Bronchial epithelial cell (primary cell): ENCODE results near the gene RANBP10. TPM values are rescaled to one million over a fixed set of nuclear protein-coding genes. Genes with fewer than 3 reads are reported as not detected.

Experiments
- DNase-seq: peaks from one replicate; pipeline ENCODE4 v3.0.0-alpha.2; 2010; ENCODE audit warnings: low read depth
- FAIRE-seq: peaks from 2 replicates; lab custom pipeline; 2011; peaks lifted over from hg19 to GRCh38; lab: Jason Lieb, UNC
- H3K27me3 ChIP-seq: 2 replicates; pipeline ENCODE4 v1.5.1; 2011; ENCODE audit warnings: low read length; ENCODE audit not compliant: control insufficient read depth, insufficient read depth
- H3K36me3 ChIP-seq: 2 replicates; pipeline ENCODE4 v1.5.1; 2011; ENCODE audit warnings: low read length; ENCODE audit not compliant: control insufficient read depth, insufficient read depth
- H3K4me3 ChIP-seq: 2 replicates; pipeline ENCODE4 v1.5.1; 2011; ENCODE audit warnings: mild to moderate bottlenecking, low read depth, low read length, control low read depth
- CTCF ChIP-seq: IDR thresholded peaks from 2 replicates; pipeline ENCODE4 v1.5.1; 2011; ENCODE audit warnings: mild to moderate bottlenecking, moderate library complexity, low read length, control low read depth, inconsistent platforms; ENCODE audit not compliant: insufficient read depth, severe bottlenecking
- total RNA-seq: library from RNA; depleted of rRNA; stranded (reverse); fragments of >200 nt; gene quantifications from 2 replicates; pipeline ENCODE4 v1.2.1, GENCODE V29; 2014

Gene RANBP10
- total RNA-seq, 1 donor from 2014 or later: 2.6 TPM

GRCh38 chr16:67805718-67806427 is 487 bp downstream of the RANBP10 start:
- peaks cover 10% of the 10 kb centered on the region for H3K36me3 ChIP-seq
- FAIRE-seq (no peak), DNase-seq (no peak)
- TF ChIP-seq CTCF: no peak
- peak overlapping the region; percentile 74 for H3K4me3 ChIP-seq
- no peaks in the 10 kb centered on the region for H3K27me3 ChIP-seq

GRCh38 chr16:67804853-67805542 is 1.4 kb downstream of the RANBP10 start:
- Histone ChIP-seq H3K4me3 (peak overlapping the region; percentile 74), H3K27me3 (no peaks in the 10 kb centered on the region), H3K36me3 (peaks cover 13% of the 10 kb centered on the region)
- DNase-seq (no peak), FAIRE-seq (no peak)
- no peak for TF ChIP-seq CTCF

- Histone ChIP-seq H3K36me3 (peaks cover 13% of the 10 kb centered on the region), H3K4me3 (no peak overlapping the region), H3K27me3 (no peaks in the 10 kb centered on the region)
- no peak for TF ChIP-seq CTCF
- FAIRE-seq (no peak), DNase-seq (no peak)
These were observed 2.5 kb downstream of the RANBP10 start for GRCh38 chr16:67803894-67804293.

- Histone ChIP-seq H3K36me3 (peaks cover 14% of the 10 kb centered on the region), H3K4me3 (no peak overlapping the region), H3K27me3 (no peaks in the 10 kb centered on the region)
- TF ChIP-seq CTCF: no peak
- no peak for FAIRE-seq
- no peak for DNase-seq
These were observed 4.5 kb downstream of the RANBP10 start for GRCh38 chr16:67801883-67802282.

GRCh38 chr16:67801241-67801640 is 5.1 kb downstream of the RANBP10 start:
- Histone ChIP-seq H3K36me3 (peaks cover 14% of the 10 kb centered on the region), H3K4me3 (no peak overlapping the region), H3K27me3 (no peaks in the 10 kb centered on the region)
- no peak for DNase-seq
- no peak for TF ChIP-seq CTCF
- no peak for FAIRE-seq
